ENCODE measurements around the gene RUFY1. TPM values are rescaled to one million over a fixed set of nuclear protein-coding genes. Genes with fewer than 3 reads are reported as not detected.
A peak's percentile ranks its signal among the peaks of the same experiment; 100 is the strongest.

Gene RUFY1
- total and polyA plus RNA-seq, 2 of the 13 experiments (the other 11 are each of a cell fraction or from before 2014, with no cell fraction given): 19.9 to 31.9 TPM

- peak; percentile 67; the same call in 1 of the 2 replicates for TF ChIP-seq ZSCAN5A (CRISPR knock-in tag; IDR thresholded peaks at IDR 0.05; ENCODE audit: borderline replicate concordance)
- no peak for TF ChIP-seq ZNF7 (CRISPR knock-in tag; IDR thresholded peaks at IDR 0.05)
- TF ChIP-seq FIP1L1 (IDR thresholded peaks at IDR 0.05; ENCODE audit: borderline replicate concordance, insufficient read depth, low read depth, low read length): no peak
- TF ChIP-seq ZNF503 (CRISPR knock-in tag; IDR thresholded peaks at IDR 0.05): peak; percentile 31; the same call in 1 of the 2 replicates
- peak; percentile 18; the same call in 1 of the 2 replicates for TF ChIP-seq TFAP4 (IDR thresholded peaks at IDR 0.05; ENCODE audit: borderline replicate concordance, low read depth)
- TF ChIP-seq PCBP2 (optimal IDR thresholded peaks at IDR 0.05; ENCODE audit: low read depth, low read length, poor library complexity, severe bottlenecking): no peak
- TF ChIP-seq ZNF776 (CRISPR knock-in tag; IDR thresholded peaks at IDR 0.05): no peak
- peak; percentile 71; the same call in 1 of the 2 replicates for TF ChIP-seq ZBTB7B (CRISPR knock-in tag; IDR thresholded peaks at IDR 0.05)
- TF ChIP-seq JDP2 (CRISPR knock-in tag; IDR thresholded peaks at IDR 0.05; ENCODE audit: borderline replicate concordance): no peak
- TF ChIP-seq PHF8 (CRISPR knock-in tag; IDR thresholded peaks at IDR 0.05): peak; percentile 60
- no peak for TF ChIP-seq KAT2B (IDR thresholded peaks at IDR 0.05; ENCODE audit: borderline replicate concordance, low read depth, low read length)
- no peak for TF ChIP-seq MEF2D (CRISPR knock-in tag; IDR thresholded peaks at IDR 0.05)
- no peak for TF ChIP-seq STAT5B (CRISPR knock-in tag; IDR thresholded peaks at IDR 0.05)
- TF ChIP-seq ZNF75D (CRISPR knock-in tag; IDR thresholded peaks at IDR 0.05; ENCODE audit: borderline replicate concordance): no peak
- TF ChIP-seq GPBP1L1 (CRISPR knock-in tag; IDR thresholded peaks at IDR 0.05): no peak
- no peak for TF ChIP-seq GRHL1 (CRISPR knock-in tag; conservative IDR thresholded peaks at IDR 0.05)
- no peak for TF ChIP-seq ZFP37 (CRISPR knock-in tag; IDR thresholded peaks at IDR 0.05; ENCODE audit: borderline replicate concordance)
- no peak for TF ChIP-seq ZNF280B (CRISPR knock-in tag; IDR thresholded peaks at IDR 0.05; ENCODE audit: borderline replicate concordance)
- TF ChIP-seq CBX2 (IDR thresholded peaks at IDR 0.05; ENCODE audit: low read depth, low read length): no peak
- TF ChIP-seq CBX2 (CRISPR knock-in tag; IDR thresholded peaks at IDR 0.05; ENCODE audit: low read depth): no peak
Observed at GRCh38 chr5:179504600-179505396, 45.6 kb upstream of the RUFY1 start (continued).
